T-cell (primary cell): Measurements from ENCODE around the gene CKM. TPM values are rescaled to one million over a fixed set of nuclear protein-coding genes. Genes with fewer than 3 reads are reported as not detected.

ENCODE experiments used
- ATAC-seq, 4 experiments: fragments of 200-7000 bp in 3 of 4; fragments of 150-1000 bp in 1 of 4; cut with Tn5 transposase; replicated peaks in 1 of 4; 1 replicate in 3 of 4; 2 replicates in 1 of 4; pipeline ENCODE4 v1.10.0; 2021; ENCODE audit warnings: moderate library complexity in 3 of 4, mild to moderate bottlenecking in 2 of 4, moderate number of reproducible peaks in 1 of 4
- CTCF ChIA-PET, 2 donors: fragments of 300-600 bp; sonication (Branson Sonifier 250); formaldehyde crosslinking; loops; one replicate each; lab custom pipeline; 2022; ENCODE audit warnings: antibody characterized with exemption in 2 of 2; lab: Charles Lee
- POLR2A ChIA-PET, 2 donors: fragments of 300-600 bp; sonication (Branson Sonifier 250); formaldehyde crosslinking; loops; one replicate each; lab custom pipeline; 2022; ENCODE audit warnings: antibody characterized with exemption in 2 of 2; lab: Charles Lee
- DNase-seq, 35 experiments: peaks; one replicate each; pipeline versions ENCODE4 v3.0.0 to v3.0.0-alpha.2; 2013 to 2023
- H3K27ac ChIP-seq: one replicate; pipeline ENCODE4 v1.5.1; 2013; ENCODE audit warnings: low read length
- H3K27me3 ChIP-seq, 2 experiments: replicated peaks in 1 of 2; 1 replicate in 1 of 2; 2 replicates in 1 of 2; pipeline versions ENCODE4 v1.6.1 to v1.7.0; 2013; ENCODE audit warnings: low read length in 1 of 2, mixed read lengths in 1 of 2; ENCODE audit not compliant: control insufficient read depth in 2 of 2, insufficient read depth in 2 of 2; ENCODE audit errors: extremely low read depth in 1 of 2
- H3K36me3 ChIP-seq, 2 donors: 1 replicate in 1 of 2; 2 replicates in 1 of 2; pipeline versions ENCODE4 v1.6.1 to v1.7.0; 2013; ENCODE audit warnings: low read length in 1 of 2; ENCODE audit not compliant: control insufficient read depth in 2 of 2, insufficient read depth in 1 of 2; ENCODE audit errors: extremely low read depth in 1 of 2
- H3K4me1 ChIP-seq, 2 experiments: 1 replicate in 1 of 2; 2 replicates in 1 of 2; pipeline versions ENCODE4 v1.6.1 to v1.7.0; 2013; ENCODE audit warnings: low read length in 2 of 2, mixed read lengths in 1 of 2; ENCODE audit not compliant: insufficient read depth in 2 of 2, control insufficient read depth in 1 of 2; ENCODE audit errors: extremely low read depth in 1 of 2
- H3K4me3 ChIP-seq, 2 donors: 1 replicate in 1 of 2; 2 replicates in 1 of 2; pipeline versions ENCODE4 v1.5.1 to v1.7.0; 2013; ENCODE audit warnings: mild to moderate bottlenecking in 2 of 2, low read length in 1 of 2, moderate library complexity in 1 of 2; ENCODE audit not compliant: control insufficient read depth in 1 of 2; ENCODE audit errors: extremely low read depth in 1 of 2
- H3K9me3 ChIP-seq: 2 replicates; pipeline ENCODE4 v1.7.0; 2013
- H3K27ac Mint-ChIP-seq, 2 donors: one replicate each; pipeline ENCODE4 v1.8.0; 2020 to 2021; ENCODE audit warnings: mild to moderate bottlenecking in 2 of 2, mixed read lengths in 2 of 2
- H3K27me3 Mint-ChIP-seq, 2 donors: one replicate each; pipeline ENCODE4 v1.8.0; 2021 to 2022; ENCODE audit warnings: mixed read lengths in 2 of 2
- H3K36me3 Mint-ChIP-seq: one replicate; pipeline ENCODE4 v1.8.0; 2021; ENCODE audit warnings: mixed read lengths
- H3K4me1 Mint-ChIP-seq, 3 donors: one replicate each; pipeline ENCODE4 v1.8.0; 2020 to 2022; ENCODE audit warnings: mixed read lengths in 3 of 3, mild to moderate bottlenecking in 1 of 3
- H3K4me3 Mint-ChIP-seq, 3 donors: one replicate each; pipeline ENCODE4 v1.8.0; 2020 to 2022; ENCODE audit warnings: mild to moderate bottlenecking in 3 of 3, mixed read lengths in 3 of 3, moderate library complexity in 3 of 3
- H3K9me3 Mint-ChIP-seq, 3 donors: one replicate each; pipeline ENCODE4 v1.8.0; 2020 to 2022; ENCODE audit warnings: mixed read lengths in 3 of 3
- WGBS: methylation state at CpG from one replicate; pipeline ENCODE4 v1.1.5; 2013; ENCODE audit warnings: missing lambda C conversion rate; ENCODE audit not compliant: insufficient coverage; 5-methylcytosine and 5-hydroxymethylcytosine counted together
- total RNA-seq, 35 experiments: library from RNA in 6 of 35; stranded (reverse) in 6 of 35; fragments of 120-200 nt in 1 of 35; gene quantifications; one replicate each; pipeline versions ENCODE4 v1.2.1 to v1.2.4 and lab custom pipeline; 2013 to 2026

CKM gene
- total RNA-seq, 5 donors from 2014 or later (not counting 1 experiment from before 2014, with no cell fraction given), result not detected

GRCh38 chr19:45298264-45298663 is 24.4 kb downstream of the CKM start:
- no peaks in the 10 kb centered on the region for H3K9me3 ChIP-seq

GRCh38 chr19:45297674-45298073 is 25.0 kb downstream of the CKM start:
- ChIA-PET CTCF (no interaction called here), POLR2A (no interaction called here)
- H3K27me3 Mint-ChIP-seq, result no peaks in the 10 kb centered on the region
- no peaks in the 10 kb centered on the region for H3K9me3 Mint-ChIP-seq
- Histone ChIP-seq H3K9me3 (no peaks in the 10 kb centered on the region), H3K36me3 (peaks cover 10 to 34% of the 10 kb centered on the region in 2 donors), H3K27me3 (no peaks in the 10 kb centered on the region), H3K4me1 (no peaks in the 10 kb centered on the region), H3K27ac (no peak overlapping the region), H3K4me3 (no peak overlapping the region)
- 100% methylated on average over 3 of the region's 18 CpGs for WGBS
- ATAC-seq, result no peak
- no peak overlapping the region for H3K4me3 Mint-ChIP-seq
- no peak for DNase-seq
- H3K36me3 Mint-ChIP-seq, result peaks cover 46% of the 10 kb centered on the region
- H3K4me1 Mint-ChIP-seq, result no peaks in the 10 kb centered on the region
- H3K27ac Mint-ChIP-seq, result no peak overlapping the region

More at GRCh38 chr19:45298264-45298663, 24.4 kb downstream of the CKM start:
- H3K36me3 Mint-ChIP-seq, result peaks cover 43% of the 10 kb centered on the region
- Histone ChIP-seq H3K36me3 (peaks cover 10 to 34% of the 10 kb centered on the region in 2 donors), H3K4me1 (no peaks in the 10 kb centered on the region), H3K27me3 (no peaks in the 10 kb centered on the region), H3K4me3 (no peak overlapping the region), H3K27ac (no peak overlapping the region)
- no peaks in the 10 kb centered on the region for H3K4me1 Mint-ChIP-seq
- no peak overlapping the region for H3K4me3 Mint-ChIP-seq
- DNase-seq (no peak), ATAC-seq (no peak)
- CTCF ChIA-PET, result no interaction called here
- 100% methylated on average over 1 of the region's 5 CpGs for WGBS
- no peaks in the 10 kb centered on the region for H3K9me3 Mint-ChIP-seq
- POLR2A ChIA-PET, result interaction anchor here in 1 of 2 donors (0.7 kb wide), 1 partner anchor 1330 kb away, joined by 7 read pairs; no protein-coding TSS in a partner anchor
- H3K27ac Mint-ChIP-seq, result no peak overlapping the region
- no peaks in the 10 kb centered on the region for H3K27me3 Mint-ChIP-seq

GRCh38 chr19:45296355-45296754 is 26.3 kb downstream of the CKM start:
- H3K36me3 Mint-ChIP-seq, result peaks cover 57% of the 10 kb centered on the region
- H3K9me3 Mint-ChIP-seq, result no peaks in the 10 kb centered on the region
- Histone ChIP-seq H3K27me3 (no peaks in the 10 kb centered on the region), H3K9me3 (no peaks in the 10 kb centered on the region), H3K27ac (no peak overlapping the region), H3K4me1 (no peaks in the 10 kb centered on the region), H3K36me3 (peaks cover 9 to 39% of the 10 kb centered on the region in 2 donors), H3K4me3 (no peak overlapping the region)
- ChIA-PET POLR2A (interaction anchor here in 1 of 2 donors (0.6 kb wide), 1 partner anchor 322 kb away, joined by 3 read pairs; no protein-coding TSS in a partner anchor), CTCF (no interaction called here)
- H3K4me1 Mint-ChIP-seq, result no peaks in the 10 kb centered on the region
- H3K27ac Mint-ChIP-seq, result no peak overlapping the region
- WGBS, result 100% methylated on average over 2 of the region's 4 CpGs
- DNase-seq (no peak), ATAC-seq (no peak)
- no peaks in the 10 kb centered on the region for H3K27me3 Mint-ChIP-seq
- H3K4me3 Mint-ChIP-seq, result no peak overlapping the region

GRCh38 chr19:45295873-45296272 is 26.8 kb downstream of the CKM start:
- no peak overlapping the region for H3K27ac Mint-ChIP-seq
- Histone ChIP-seq H3K36me3 (peaks cover 10 to 43% of the 10 kb centered on the region in 2 donors), H3K9me3 (no peaks in the 10 kb centered on the region), H3K27me3 (no peaks in the 10 kb centered on the region), H3K4me1 (no peaks in the 10 kb centered on the region), H3K4me3 (no peak overlapping the region), H3K27ac (no peak overlapping the region)
- no peaks in the 10 kb centered on the region for H3K4me1 Mint-ChIP-seq
- H3K36me3 Mint-ChIP-seq, result peaks cover 60% of the 10 kb centered on the region
- no peak overlapping the region for H3K4me3 Mint-ChIP-seq
- ChIA-PET CTCF (no interaction called here), POLR2A (no interaction called here)
- ATAC-seq (no peak), DNase-seq (no peak)
- H3K27me3 Mint-ChIP-seq, result no peaks in the 10 kb centered on the region
- H3K9me3 Mint-ChIP-seq, result no peaks in the 10 kb centered on the region

GRCh38 chr19:45294291-45295029 is 28.2 kb downstream of the CKM start:
- no peak for ATAC-seq
- ChIA-PET POLR2A (no interaction called here), CTCF (no interaction called here)
- Histone ChIP-seq H3K9me3 (no peaks in the 10 kb centered on the region), H3K4me3 (no peak overlapping the region), H3K36me3 (peaks cover 13 to 50% of the 10 kb centered on the region in 2 donors), H3K27ac (no peak overlapping the region), H3K4me1 (no peaks in the 10 kb centered on the region), H3K27me3 (no peaks in the 10 kb centered on the region)
- Mint-ChIP-seq H3K36me3 (peaks cover 59% of the 10 kb centered on the region), H3K4me1 (no peaks in the 10 kb centered on the region), H3K27ac (no peak overlapping the region), H3K4me3 (no peak overlapping the region), H3K27me3 (no peaks in the 10 kb centered on the region), H3K9me3 (no peaks in the 10 kb centered on the region)
- 87% methylated on average over 9 of the region's 12 CpGs for WGBS
- no peak for DNase-seq

- 52% methylated on average over 2 of the region's 4 CpGs for WGBS
- no peak overlapping the region for H3K4me3 ChIP-seq
- no peaks in the 10 kb centered on the region for H3K27me3 ChIP-seq
- no peaks in the 10 kb centered on the region for H3K4me1 Mint-ChIP-seq
- POLR2A ChIA-PET, result no interaction called here
- CTCF ChIA-PET, result no interaction called here
- H3K36me3 Mint-ChIP-seq, result peaks cover 56% of the 10 kb centered on the region
- H3K27me3 Mint-ChIP-seq, result no peaks in the 10 kb centered on the region
- no peak overlapping the region for H3K4me3 Mint-ChIP-seq
- H3K9me3 ChIP-seq, result no peaks in the 10 kb centered on the region
- peaks cover 13 to 46% of the 10 kb centered on the region in 2 donors for H3K36me3 ChIP-seq
- ATAC-seq (no peak), DNase-seq (no peak)
- H3K27ac ChIP-seq, result no peak overlapping the region
- no peaks in the 10 kb centered on the region for H3K9me3 Mint-ChIP-seq
- no peak overlapping the region for H3K27ac Mint-ChIP-seq
- H3K4me1 ChIP-seq, result no peaks in the 10 kb centered on the region
Observed at GRCh38 chr19:45293682-45294081, 29.0 kb downstream of the CKM start.
